T-helper 17 cell (primary cell): Measurements from ENCODE around the gene PLA2G4D. TPM values are rescaled to one million over a fixed set of nuclear protein-coding genes. Genes with fewer than 3 reads are reported as not detected.
A peak's percentile ranks its signal among the peaks of the same experiment; 100 is the strongest.

ENCODE experiments used
- ATAC-seq: fragments of 150-1000 bp; cut with Tn5 transposase; 2 replicates; pipeline ENCODE4 v1.10.0; 2021; ENCODE audit warnings: mild to moderate bottlenecking, moderate library complexity
- DNase-seq, 3 donors: peaks; one replicate each; pipeline versions ENCODE4 v3.0.0 to v3.0.0-alpha.2; 2020 to 2021
- H3K9me3 ChIP-seq: one replicate; pipeline ENCODE4 v1.7.0; 2013; ENCODE audit warnings: low read length, mild to moderate bottlenecking; ENCODE audit not compliant: control insufficient read depth, poor library complexity, severe bottlenecking
- H3K27ac Mint-ChIP-seq: one replicate; pipeline ENCODE4 v1.8.0; 2022; ENCODE audit warnings: mild to moderate bottlenecking, moderate library complexity, mixed read lengths
- H3K27me3 Mint-ChIP-seq: one replicate; pipeline ENCODE4 v1.8.0; 2022; ENCODE audit warnings: mixed read lengths
- H3K36me3 Mint-ChIP-seq: one replicate; pipeline ENCODE4 v1.8.0; 2022; ENCODE audit warnings: low read depth, mixed read lengths
- H3K4me1 Mint-ChIP-seq: one replicate; pipeline ENCODE4 v1.8.0; 2022; ENCODE audit warnings: mild to moderate bottlenecking, mixed read lengths
- H3K4me3 Mint-ChIP-seq: one replicate; pipeline ENCODE4 v1.8.0; 2022; ENCODE audit warnings: mild to moderate bottlenecking, moderate library complexity, mixed read lengths
- total RNA-seq, 4 donors: library from RNA in 2 of 4; stranded (reverse) in 2 of 4; gene quantifications; one replicate each; pipeline ENCODE4 v1.2.3 and lab custom pipeline; 2022 to 2026

Gene PLA2G4D
- total RNA-seq, 2 donors from 2014 or later = not detected

DNA sequence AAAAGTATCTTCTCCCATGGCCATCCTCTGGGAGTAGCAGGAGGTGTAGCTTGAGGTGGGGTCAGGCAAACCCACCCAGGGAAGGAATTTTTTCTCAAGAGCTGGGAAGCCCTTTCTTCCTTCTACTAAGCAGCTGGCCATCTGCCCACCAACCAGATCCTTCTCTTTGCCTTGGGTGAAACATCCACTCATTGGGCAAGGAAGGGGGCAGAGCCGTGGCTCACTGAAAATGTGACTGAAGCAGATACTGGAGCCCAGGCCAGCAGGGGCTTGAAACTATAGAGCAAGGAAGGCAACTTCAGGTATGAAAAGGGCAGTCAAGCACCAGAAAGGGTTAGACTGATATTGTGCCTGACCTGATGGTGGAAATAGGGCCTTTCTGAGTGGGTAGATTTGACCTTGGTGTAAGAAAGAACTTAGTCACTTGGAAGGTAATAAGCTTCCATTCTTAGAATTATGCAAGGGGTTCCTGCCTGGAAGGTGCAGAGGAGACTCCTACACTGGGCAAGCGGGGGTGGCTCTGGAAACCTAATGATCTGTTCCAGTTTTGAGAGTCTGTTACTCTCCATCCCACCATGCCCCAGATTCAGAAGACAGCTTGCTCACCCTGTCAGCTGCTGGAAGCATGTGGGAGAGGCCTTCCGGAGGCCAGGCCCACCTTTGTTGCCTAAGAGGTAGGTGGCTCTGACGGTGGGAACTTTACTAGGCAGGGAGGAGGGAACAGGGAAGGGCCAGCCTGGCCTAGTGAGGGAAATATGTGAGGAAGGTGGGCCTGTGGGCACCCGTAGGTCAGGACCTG lies 51.6 kb downstream of the PLA2G4D start:
- H3K9me3 ChIP-seq = no peaks in the 10 kb centered on the region
- H3K27ac Mint-ChIP-seq = no peak overlapping the region
- ATAC-seq = no peak
- H3K27me3 Mint-ChIP-seq = peaks cover 47% of the 10 kb centered on the region
- no peak for DNase-seq
- no peak overlapping the region for H3K4me3 Mint-ChIP-seq
- peaks cover 2% of the 10 kb centered on the region for H3K36me3 Mint-ChIP-seq
- peaks cover 9% of the 10 kb centered on the region for H3K4me1 Mint-ChIP-seq

DNA sequence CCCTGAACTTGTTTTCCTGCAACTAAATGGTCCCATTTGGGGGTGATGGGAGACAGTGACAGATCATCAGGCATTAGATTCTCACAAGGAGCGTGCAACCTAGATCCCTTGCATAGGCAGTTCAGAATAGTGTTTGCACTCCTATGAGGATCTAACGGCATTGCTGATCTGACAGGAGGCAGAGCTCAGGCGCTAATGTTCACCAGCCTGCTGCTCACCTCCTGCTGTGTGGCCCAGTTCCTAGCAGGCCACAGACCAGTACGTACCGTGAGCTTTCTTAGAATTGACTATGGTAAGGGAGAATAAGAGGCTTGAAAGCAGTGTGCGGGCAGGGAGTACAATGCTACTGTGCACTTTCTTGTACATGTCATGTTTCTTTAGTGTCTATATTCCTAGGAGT lies 56.0 kb downstream of the PLA2G4D start:
- no peak overlapping the region for H3K27ac Mint-ChIP-seq
- peaks cover 19% of the 10 kb centered on the region for H3K27me3 Mint-ChIP-seq
- ATAC-seq (no peak), DNase-seq (no peak)
- no peak overlapping the region for H3K4me3 Mint-ChIP-seq
- H3K36me3 Mint-ChIP-seq = no peaks in the 10 kb centered on the region
- no peaks in the 10 kb centered on the region for H3K9me3 ChIP-seq
- peaks cover 9% of the 10 kb centered on the region for H3K4me1 Mint-ChIP-seq

DNA sequence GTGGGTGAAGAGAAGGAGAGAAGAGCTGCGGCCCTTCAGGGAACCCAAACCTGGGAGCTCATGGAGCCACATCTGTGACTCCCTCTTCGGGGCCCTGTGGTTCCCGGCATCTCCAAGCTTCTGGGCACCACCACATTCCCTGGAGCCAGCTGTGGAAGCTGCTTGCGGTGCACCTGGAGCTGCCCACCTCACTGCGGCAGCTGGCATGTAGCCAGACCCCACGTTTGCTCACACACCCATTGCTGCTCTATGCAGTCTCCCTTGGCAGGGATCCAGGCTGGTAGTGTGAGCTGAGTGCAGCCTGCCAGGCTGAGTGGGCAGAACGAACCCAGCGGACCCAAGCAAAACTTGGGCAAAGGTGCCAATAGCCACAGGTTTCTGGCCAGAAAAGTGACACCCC lies 56.7 kb downstream of the PLA2G4D start:
- H3K27ac Mint-ChIP-seq = no peak overlapping the region
- peaks cover 19% of the 10 kb centered on the region for H3K27me3 Mint-ChIP-seq
- ATAC-seq (no peak), DNase-seq (no peak)
- H3K4me3 Mint-ChIP-seq = no peak overlapping the region
- no peaks in the 10 kb centered on the region for H3K9me3 ChIP-seq
- peaks cover 3% of the 10 kb centered on the region for H3K36me3 Mint-ChIP-seq
- H3K4me1 Mint-ChIP-seq = peaks cover 13% of the 10 kb centered on the region

DNA sequence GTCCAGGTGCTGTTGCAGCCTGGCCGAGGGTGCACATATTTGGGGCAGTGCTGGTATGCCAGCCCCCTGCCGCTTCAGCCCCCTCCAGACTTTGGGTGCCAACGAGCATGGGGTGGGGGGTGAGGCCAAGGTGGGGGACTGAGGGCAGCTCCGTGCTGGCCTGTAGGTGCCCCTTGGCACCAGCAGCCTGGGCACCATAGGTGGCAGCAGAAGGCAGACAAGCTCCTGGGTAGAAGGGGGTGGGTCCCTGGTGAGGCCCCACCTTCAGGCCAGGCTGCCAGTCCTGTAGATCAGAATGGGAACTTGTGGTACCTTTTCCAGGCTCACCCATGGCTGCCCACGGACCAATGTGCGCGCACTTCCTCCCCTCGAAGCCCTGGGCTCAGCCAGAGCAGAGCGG lies 57.4 kb downstream of the PLA2G4D start:
- Mint-ChIP-seq H3K27ac (no peak overlapping the region), H3K4me1 (peaks cover 13% of the 10 kb centered on the region), H3K4me3 (no peak overlapping the region), H3K27me3 (peaks cover 19% of the 10 kb centered on the region), H3K36me3 (peaks cover 3% of the 10 kb centered on the region)
- no peak for DNase-seq
- H3K9me3 ChIP-seq = no peaks in the 10 kb centered on the region
- ATAC-seq = no peak

DNA sequence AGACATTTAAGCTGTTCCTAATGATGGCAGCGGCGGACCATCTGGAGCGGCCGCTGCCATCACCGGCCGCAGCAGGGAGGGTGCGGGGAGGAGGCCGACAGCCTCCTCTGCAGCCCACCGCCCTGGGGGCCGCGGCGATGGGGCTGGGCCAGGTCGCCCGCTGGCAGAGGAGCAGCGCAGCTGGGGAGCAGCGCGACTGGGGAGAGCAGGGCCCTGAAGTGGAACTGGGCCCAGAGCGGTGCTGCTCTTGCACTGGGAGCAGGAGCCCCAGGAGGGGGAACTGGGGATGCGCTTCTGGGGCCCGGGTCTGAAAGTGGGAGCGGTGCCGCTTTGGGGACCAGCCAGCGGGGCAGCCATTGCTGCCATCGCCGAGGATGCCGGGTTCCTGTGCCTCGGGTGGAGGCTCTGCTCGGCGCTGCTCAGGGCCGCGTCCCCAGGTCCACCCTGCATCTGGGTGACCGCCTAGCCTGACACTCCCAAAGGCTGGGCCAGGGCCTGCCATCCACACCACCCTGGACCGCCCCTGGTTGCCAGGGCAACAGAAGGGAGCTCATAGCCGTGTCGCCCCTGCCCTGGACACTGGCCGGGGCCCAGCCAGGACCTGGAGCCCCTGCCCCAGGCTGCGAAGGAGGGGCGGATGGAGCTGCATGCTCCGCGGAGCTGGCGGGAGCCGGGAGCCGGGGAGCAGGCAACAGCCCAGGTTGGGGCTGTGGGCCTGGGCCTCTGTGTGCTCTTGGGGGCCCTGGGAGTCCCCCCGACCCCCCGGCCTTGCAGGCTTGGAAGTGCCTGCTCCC lies 58.1 kb downstream of the PLA2G4D start:
- Mint-ChIP-seq H3K27me3 (peaks cover 13% of the 10 kb centered on the region), H3K36me3 (peaks cover 3% of the 10 kb centered on the region), H3K27ac (no peak overlapping the region), H3K4me1 (peaks cover 13% of the 10 kb centered on the region), H3K4me3 (no peak overlapping the region)
- no peak for DNase-seq
- no peaks in the 10 kb centered on the region for H3K9me3 ChIP-seq
- ATAC-seq = no peak

DNA sequence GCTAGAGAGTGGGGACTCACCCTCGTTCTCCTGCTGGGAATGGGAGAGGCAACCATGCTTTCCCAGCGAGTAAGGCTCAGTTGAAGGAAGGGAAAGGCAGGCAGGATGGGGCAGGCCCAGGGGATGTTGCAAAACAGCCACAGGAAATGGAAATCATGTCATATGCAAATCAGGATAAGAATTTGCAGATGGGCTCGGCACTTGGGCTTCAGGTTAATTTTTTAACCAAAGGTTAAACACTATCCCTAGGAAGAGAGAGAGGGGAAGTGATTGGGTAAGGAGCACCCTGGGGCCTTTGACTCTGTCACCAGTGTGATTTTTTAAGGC lies 59.0 kb downstream of the PLA2G4D start:
- no peaks in the 10 kb centered on the region for H3K9me3 ChIP-seq
- Mint-ChIP-seq H3K27me3 (peaks cover 4% of the 10 kb centered on the region), H3K27ac (no peak overlapping the region), H3K4me3 (no peak overlapping the region), H3K36me3 (peaks cover 3% of the 10 kb centered on the region), H3K4me1 (peaks cover 13% of the 10 kb centered on the region)
- DNase-seq (no peak), ATAC-seq (peak; percentile 46)

DNA sequence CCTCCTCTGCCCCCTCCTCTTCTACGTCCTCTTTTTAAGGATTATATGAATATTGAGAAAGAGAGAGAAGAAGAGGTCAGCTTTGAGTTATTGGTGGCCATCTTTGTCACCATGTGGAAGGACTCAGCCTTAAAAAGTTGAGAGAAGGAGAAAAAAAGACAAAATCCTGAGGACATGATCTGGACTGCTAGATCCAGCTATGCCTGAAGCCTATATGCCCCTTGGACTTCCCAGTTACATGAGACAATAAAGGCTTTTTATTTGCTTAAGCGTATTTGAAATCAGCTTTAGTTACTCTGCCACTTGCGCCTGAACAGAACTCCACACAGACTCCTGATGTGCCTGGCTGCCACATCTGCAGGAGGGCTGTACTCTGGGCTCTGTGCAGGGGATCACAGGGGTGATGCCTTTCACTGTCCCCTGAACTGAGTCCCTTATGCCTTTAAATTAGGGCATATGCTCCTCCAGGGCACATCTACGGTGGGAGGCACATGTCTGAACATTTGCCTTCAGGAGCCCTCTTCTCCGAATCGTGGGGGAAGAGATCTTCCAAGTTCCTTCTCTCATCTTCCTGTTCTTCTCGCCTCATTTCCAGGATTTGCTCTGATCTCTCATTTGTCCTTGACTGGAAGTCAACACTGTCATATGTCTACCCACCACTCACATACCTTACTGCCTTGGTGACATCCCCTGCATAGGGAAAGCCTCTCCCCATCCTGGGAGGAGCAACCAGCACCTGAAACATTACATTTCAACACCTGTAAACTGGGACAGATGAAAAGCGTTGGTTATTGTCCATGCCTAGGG lies 59.5 kb downstream of the PLA2G4D start:
- Mint-ChIP-seq H3K4me1 (peaks cover 13% of the 10 kb centered on the region), H3K4me3 (no peak overlapping the region), H3K27ac (no peak overlapping the region), H3K36me3 (peaks cover 4% of the 10 kb centered on the region), H3K27me3 (no peaks in the 10 kb centered on the region)
- no peak for DNase-seq
- ATAC-seq = no peak
- H3K9me3 ChIP-seq = no peaks in the 10 kb centered on the region

DNA sequence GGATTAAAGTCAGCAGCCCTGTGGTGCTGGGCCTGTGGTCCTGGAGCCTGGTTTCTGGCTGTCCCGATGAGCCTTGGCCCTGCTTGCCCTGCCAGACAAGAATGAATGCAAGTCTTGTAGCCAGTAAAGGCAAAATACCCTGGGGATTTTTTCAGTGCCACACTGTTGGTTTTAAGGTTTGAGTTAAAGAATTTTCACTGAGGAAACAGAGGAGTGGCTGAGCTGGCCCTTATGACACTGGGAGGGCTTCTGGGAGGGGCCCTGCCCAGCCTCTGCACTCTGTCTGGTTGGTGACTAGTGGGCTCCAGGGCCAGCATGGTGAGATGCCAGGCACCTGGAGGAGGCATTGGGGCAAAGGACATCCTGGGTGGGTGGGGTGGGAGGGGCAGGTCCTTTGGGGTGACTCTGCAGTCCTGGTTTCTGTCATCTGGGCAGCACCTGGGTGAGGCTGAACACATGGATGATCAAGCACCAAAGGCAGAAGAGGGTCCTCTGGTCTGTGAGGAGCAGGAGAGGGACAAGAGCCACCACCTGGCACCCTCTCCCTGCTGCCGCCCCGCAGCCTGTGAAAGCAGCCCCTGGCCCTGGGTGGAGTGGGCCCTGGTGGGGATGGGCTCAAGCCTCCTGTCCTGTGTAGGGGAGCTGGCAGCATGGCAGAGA lies 61.0 kb downstream of the PLA2G4D start:
- no peaks in the 10 kb centered on the region for H3K27me3 Mint-ChIP-seq
- no peak for DNase-seq
- no peak for ATAC-seq
- H3K4me1 Mint-ChIP-seq = peaks cover 12% of the 10 kb centered on the region
- no peaks in the 10 kb centered on the region for H3K9me3 ChIP-seq
- no peak overlapping the region for H3K4me3 Mint-ChIP-seq
- H3K36me3 Mint-ChIP-seq = peaks cover 6% of the 10 kb centered on the region
- H3K27ac Mint-ChIP-seq = no peak overlapping the region

DNA sequence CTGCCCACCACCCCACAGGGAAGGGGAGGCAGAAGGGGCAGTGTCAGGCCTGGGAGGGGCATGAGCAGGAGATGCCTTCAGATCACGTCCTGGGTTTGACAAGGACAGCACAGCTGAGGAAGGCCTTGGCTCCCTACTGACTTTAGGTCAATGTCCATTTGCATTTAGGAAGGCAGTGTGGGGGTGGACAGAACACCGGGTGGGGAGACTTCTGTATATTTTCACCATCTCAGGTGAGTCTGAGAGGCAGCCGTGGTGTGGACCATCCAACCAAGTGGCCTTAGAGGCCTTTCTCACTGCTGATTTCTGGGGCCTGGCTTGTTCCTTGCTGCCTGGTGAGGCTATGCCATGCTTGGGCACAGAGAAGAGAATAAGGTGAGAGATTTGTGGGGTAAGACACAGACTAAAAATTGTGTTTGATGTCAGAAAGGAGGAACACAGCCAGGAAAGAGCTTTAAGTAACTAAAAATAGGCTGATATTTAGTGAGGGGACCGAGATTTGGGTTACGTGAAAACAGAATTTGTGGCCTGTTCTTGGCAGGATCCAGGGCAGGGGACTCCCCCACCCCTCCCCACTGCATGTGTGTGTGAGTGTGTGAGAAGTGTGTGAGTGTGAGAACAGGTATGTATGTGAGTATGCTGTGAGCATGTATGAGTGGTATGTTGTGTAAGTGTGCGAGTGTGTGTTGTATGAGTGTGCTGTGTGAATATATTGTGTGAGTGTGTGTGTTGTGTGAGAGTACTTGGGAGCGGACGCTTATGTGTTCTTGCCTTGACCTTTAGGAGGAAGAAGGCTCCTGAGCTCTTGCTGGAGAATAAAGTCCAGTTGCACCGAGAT lies 61.8 kb downstream of the PLA2G4D start:
- Mint-ChIP-seq H3K27me3 (peaks cover 5% of the 10 kb centered on the region), H3K4me1 (peaks cover 14% of the 10 kb centered on the region), H3K36me3 (peaks cover 8% of the 10 kb centered on the region), H3K27ac (no peak overlapping the region), H3K4me3 (no peak overlapping the region)
- H3K9me3 ChIP-seq = no peaks in the 10 kb centered on the region
- ATAC-seq = no peak
- DNase-seq = no peak

DNA sequence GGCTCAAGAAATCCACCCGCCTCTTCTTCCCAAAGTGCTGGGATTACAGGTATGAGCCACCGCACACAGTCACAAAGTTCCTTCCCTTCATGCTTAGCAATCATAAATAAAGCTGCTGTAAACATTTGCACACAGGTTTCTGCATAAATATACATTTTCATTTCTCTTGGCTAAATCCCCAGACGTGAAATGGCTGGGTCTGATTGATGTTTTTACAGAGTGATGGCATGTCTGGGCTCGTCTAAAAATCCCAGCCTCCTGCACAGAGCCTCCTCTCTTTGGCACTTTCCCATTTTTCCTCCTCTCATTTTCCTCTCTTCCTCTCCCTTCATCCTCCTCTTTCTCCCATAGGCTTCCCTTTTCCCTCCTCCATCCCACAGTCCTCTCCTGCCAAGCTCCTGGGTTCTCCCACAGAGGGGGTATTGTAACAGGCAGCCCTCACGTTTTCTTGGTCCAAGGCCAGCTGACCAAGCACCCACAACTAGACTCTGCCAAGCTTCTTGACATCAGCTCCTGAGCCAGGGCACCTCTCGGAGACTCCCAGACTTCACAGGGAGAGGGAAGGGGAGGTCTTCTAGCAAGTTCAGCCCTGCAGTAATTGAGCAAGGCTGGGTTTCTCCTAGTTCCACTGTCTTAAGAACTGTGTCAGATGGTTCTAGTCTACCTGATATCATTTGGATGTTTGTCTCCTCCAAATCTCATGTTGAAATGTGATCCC lies 63.0 kb downstream of the PLA2G4D start:
- Mint-ChIP-seq H3K4me1 (peaks cover 14% of the 10 kb centered on the region), H3K27ac (no peak overlapping the region), H3K36me3 (peaks cover 9% of the 10 kb centered on the region), H3K4me3 (no peak overlapping the region), H3K27me3 (peaks cover 17% of the 10 kb centered on the region)
- ATAC-seq = no peak
- no peaks in the 10 kb centered on the region for H3K9me3 ChIP-seq
- DNase-seq = no peak

DNA sequence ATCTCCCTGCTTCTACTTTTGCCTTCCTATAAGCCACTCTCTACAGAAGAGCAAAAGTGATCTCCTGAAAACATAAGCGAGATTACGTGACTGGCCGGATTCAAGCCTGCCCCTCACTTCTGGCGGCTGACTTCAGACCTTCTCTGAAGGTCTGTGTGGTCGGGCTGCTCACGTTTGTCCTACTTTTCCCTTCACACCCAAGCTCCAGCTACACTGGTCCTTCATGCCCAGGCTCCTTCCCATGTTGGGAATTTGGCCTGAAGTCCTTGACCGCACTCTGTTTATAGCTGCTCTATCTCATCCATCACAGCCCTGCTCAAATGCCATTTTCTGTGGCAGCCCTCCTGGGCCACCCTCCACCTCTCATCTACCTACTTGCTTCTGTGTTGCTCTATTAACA lies 66.8 kb downstream of the PLA2G4D start:
- Mint-ChIP-seq H3K4me1 (peaks cover 4% of the 10 kb centered on the region), H3K4me3 (no peak overlapping the region), H3K36me3 (peaks cover 7% of the 10 kb centered on the region), H3K27me3 (peaks cover 30% of the 10 kb centered on the region), H3K27ac (peak overlapping the region; percentile 54)
- H3K9me3 ChIP-seq = no peaks in the 10 kb centered on the region
- ATAC-seq (no peak), DNase-seq (no peak)

DNA sequence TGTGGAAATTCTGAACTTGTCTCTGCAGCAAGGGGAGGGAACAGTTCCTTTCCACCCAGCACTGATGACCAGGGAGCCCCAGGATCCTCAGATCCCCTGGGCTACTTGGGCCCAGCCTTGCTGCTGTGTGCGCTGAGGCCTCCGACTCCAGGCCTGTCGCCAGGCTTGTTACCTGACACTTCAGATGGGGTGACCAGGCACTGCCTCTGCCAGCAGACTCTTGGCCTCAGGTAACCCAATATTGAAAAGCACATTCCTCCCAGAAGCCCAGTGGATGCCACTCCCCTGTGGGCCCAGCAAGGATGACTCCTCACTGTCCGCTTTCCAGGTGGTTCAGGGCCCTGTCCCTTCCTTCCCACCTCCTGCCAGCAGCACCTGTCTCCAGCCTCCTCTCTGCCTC lies 70.1 kb downstream of the PLA2G4D start:
- ATAC-seq = no peak
- H3K27me3 Mint-ChIP-seq = peaks cover 38% of the 10 kb centered on the region
- H3K4me1 Mint-ChIP-seq = peaks cover 4% of the 10 kb centered on the region
- peaks cover 3% of the 10 kb centered on the region for H3K36me3 Mint-ChIP-seq
- H3K27ac Mint-ChIP-seq = peak overlapping the region; percentile 75
- no peaks in the 10 kb centered on the region for H3K9me3 ChIP-seq
- DNase-seq = no peak
- no peak overlapping the region for H3K4me3 Mint-ChIP-seq
